Mucosa of descending colon (tissue), 3 donors: ENCODE measurements around the gene GUCA1C. TPM values are rescaled to one million over a fixed set of nuclear protein-coding genes. Genes with fewer than 3 reads are reported as not detected.

ENCODE experiments used
- ATAC-seq: fragments of 200-7000 bp; cut with Tn5 transposase; one replicate; pipeline ENCODE4 v1.9.1; 2020; ENCODE audit warnings: mild to moderate bottlenecking, moderate library complexity
- DNase-seq, 3 donors: peaks; one replicate each; pipeline ENCODE4 v3.0.0-alpha.2; 2020
- H3K36me3 ChIP-seq: fragments of 200-600 bp; one replicate; pipeline ENCODE4 v1.8.0; 2021; ENCODE audit warnings: low read depth, mild to moderate bottlenecking
- H3K4me1 ChIP-seq: fragments of 200-600 bp; one replicate; pipeline ENCODE4 v1.8.0; 2021; ENCODE audit warnings: low read depth, mild to moderate bottlenecking
- H3K4me3 ChIP-seq: fragments of 200-600 bp; one replicate; pipeline ENCODE4 v1.8.0; 2021; ENCODE audit warnings: mild to moderate bottlenecking
- H3K9me3 ChIP-seq: fragments of 200-600 bp; one replicate; pipeline ENCODE4 v1.8.0; 2021; ENCODE audit warnings: mild to moderate bottlenecking
- intact Hi-C, 2 donors: fragments of 100-400 bp; cut with DNase I in 1 of 2; cut with micrococcal nuclease in 1 of 2; formaldehyde crosslinking; loops; one replicate each; pipeline versions ENCODE4 v1.11.0 to v1.11.1; 2022; cut with DNase I, micrococcal nuclease
- total RNA-seq, 3 donors: library from RNA; stranded (reverse); fragmentation: NEBNext Ultra II Directional in 2 of 3; extraction: Animal tissue kit (Norgen Biotek cat#: 25700) in 2 of 3; gene quantifications; one replicate each; pipeline versions ENCODE4 v1.2.1 to v1.2.4, GENCODE V29; 2021 to 2023
- TF ChIP-seq, protein P1 (sequence below): fragments of 200-600 bp; IDR thresholded peaks from one replicate; pipeline ENCODE4 v1.8.0; 2022; ENCODE audit warnings: antibody characterized with exemption, mild to moderate bottlenecking
- donor health status: DM: no; HTN: no; CAD: no; lungs with moderate emphysema.
- donor health status: DM: no; HTN: no; CAD: no.
- donor health status: DM: no; HTN: yes; CAD: no.

The GUCA1C gene
- total RNA-seq, 3 donors from 2014 or later, result not detected

- no peak for DNase-seq
- Histone ChIP-seq H3K36me3 (no peaks in the 10 kb centered on the region), H3K4me3 (no peak overlapping the region), H3K9me3 (no peaks in the 10 kb centered on the region), H3K4me1 (no peaks in the 10 kb centered on the region)
- TF ChIP-seq, protein P1, sequence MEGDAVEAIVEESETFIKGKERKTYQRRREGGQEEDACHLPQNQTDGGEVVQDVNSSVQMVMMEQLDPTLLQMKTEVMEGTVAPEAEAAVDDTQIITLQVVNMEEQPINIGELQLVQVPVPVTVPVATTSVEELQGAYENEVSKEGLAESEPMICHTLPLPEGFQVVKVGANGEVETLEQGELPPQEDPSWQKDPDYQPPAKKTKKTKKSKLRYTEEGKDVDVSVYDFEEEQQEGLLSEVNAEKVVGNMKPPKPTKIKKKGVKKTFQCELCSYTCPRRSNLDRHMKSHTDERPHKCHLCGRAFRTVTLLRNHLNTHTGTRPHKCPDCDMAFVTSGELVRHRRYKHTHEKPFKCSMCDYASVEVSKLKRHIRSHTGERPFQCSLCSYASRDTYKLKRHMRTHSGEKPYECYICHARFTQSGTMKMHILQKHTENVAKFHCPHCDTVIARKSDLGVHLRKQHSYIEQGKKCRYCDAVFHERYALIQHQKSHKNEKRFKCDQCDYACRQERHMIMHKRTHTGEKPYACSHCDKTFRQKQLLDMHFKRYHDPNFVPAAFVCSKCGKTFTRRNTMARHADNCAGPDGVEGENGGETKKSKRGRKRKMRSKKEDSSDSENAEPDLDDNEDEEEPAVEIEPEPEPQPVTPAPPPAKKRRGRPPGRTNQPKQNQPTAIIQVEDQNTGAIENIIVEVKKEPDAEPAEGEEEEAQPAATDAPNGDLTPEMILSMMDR, result no peak
- intact Hi-C loops, result no loop called here
- no peak for ATAC-seq
These were observed 5.8 kb downstream of the GUCA1C start for GRCh38 chr3:108947855-108948254.

GRCh38 chr3:108946292-108947285, 7.1 kb downstream of the GUCA1C start:
- H3K4me3 ChIP-seq, result no peak overlapping the region
- H3K9me3 ChIP-seq, result no peaks in the 10 kb centered on the region
- H3K36me3 ChIP-seq, result no peaks in the 10 kb centered on the region
- ATAC-seq, result no peak
- DNase-seq, result no peak
- TF ChIP-seq, protein P1, result no peak
- intact Hi-C loops, result no loop called here
- no peaks in the 10 kb centered on the region for H3K4me1 ChIP-seq

DNA sequence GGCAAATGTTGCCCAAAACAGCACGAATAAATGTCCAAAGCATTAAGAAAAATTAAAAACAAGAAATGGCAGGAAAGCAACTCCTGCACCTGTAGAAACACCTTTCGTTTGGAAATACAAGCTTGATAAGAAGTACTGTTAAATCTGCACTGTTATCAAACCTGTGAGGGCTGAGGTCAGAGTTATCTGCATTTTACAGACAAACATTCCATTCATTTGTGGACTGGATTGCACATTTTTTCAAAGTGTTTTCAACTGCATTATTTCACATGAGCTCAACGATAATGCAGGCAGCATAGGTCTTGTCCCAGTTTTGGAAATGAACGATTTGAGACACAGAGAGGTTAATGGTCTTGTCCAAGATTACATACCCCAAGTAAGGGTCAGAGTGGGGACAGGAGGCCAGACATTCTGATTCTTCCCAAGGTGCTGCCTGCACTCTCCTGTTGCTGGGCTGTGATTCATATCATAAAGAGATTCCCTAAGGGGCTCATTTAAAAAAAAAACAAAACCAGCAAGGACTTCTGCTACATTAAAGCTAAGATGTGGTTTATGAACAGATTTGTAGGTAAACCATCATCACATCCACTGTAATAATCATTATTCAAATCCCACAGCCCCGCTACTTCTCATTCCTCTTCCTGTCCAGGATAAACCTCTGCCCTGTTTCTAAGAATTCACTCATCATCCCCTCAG, 13.0 kb downstream of the GUCA1C start:
- Histone ChIP-seq H3K4me3 (no peak overlapping the region), H3K36me3 (no peaks in the 10 kb centered on the region), H3K9me3 (no peaks in the 10 kb centered on the region), H3K4me1 (no peaks in the 10 kb centered on the region)
- DNase-seq (no peak), ATAC-seq (no peak)
- TF ChIP-seq, protein P1, result no peak
- intact Hi-C loops, result no loop called here

- TF ChIP-seq, protein P1, result no peak
- Histone ChIP-seq H3K36me3 (no peaks in the 10 kb centered on the region), H3K4me3 (no peak overlapping the region), H3K4me1 (no peaks in the 10 kb centered on the region), H3K9me3 (no peaks in the 10 kb centered on the region)
- intact Hi-C loops, result no loop called here
- ATAC-seq (no peak), DNase-seq (no peak)
These were observed 13.5 kb downstream of the GUCA1C start for GRCh38 chr3:108940166-108940565.

DNA sequence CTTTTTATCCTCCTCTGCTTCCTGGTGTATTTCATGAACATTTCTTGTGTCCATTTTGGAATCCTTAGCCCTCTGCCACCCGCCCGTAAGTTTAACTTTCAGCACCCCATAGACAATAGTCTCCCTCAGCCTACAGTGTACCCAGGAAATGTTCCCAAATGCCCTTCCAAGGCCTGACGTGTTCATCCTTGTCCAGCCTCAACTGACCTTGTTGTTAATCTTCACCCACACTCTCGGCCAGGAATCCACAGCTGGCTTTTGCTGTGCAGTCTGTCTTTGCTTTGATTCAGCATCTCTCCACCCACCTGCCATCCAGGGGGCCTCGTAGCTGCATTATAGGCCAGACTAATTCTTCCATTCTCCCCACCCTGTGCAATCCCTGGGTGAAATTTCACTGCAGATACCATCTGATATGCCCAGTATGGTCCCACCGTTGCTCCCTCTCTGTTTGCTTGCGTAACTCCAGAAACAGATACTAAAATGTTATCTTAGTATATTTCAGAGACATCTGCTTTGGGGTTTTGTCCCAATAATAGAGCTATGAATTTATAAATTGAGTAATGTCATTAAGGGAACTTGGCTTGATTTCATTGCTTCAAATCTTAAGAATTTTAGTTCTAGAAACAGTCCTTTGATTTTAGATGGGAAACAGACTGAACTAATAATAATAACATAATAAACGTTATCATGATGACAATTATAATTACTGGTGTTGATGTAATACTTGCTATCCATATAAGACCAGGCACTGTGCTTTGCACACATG, 16.6 kb downstream of the GUCA1C start:
- intact Hi-C loops, result no loop called here
- Histone ChIP-seq H3K9me3 (no peaks in the 10 kb centered on the region), H3K4me1 (no peaks in the 10 kb centered on the region), H3K4me3 (no peak overlapping the region), H3K36me3 (no peaks in the 10 kb centered on the region)
- DNase-seq (no peak), ATAC-seq (no peak)
- TF ChIP-seq, protein P1, result no peak
